SH-SY5Y (cell line): Measurements from ENCODE around the gene MBD4.

Source experiments
- GATA2 ChIP-seq: IDR thresholded peaks from 2 replicates; pipeline ENCODE4 v1.6.1; 2011; ENCODE audit warnings: mild to moderate bottlenecking, low read depth, low read length
- GATA3 ChIP-seq: IDR thresholded peaks from 2 replicates; pipeline ENCODE4 v1.6.1; 2011; ENCODE audit warnings: low read depth, mild to moderate bottlenecking, low read length, moderate library complexity

The MBD4 gene

DNA sequence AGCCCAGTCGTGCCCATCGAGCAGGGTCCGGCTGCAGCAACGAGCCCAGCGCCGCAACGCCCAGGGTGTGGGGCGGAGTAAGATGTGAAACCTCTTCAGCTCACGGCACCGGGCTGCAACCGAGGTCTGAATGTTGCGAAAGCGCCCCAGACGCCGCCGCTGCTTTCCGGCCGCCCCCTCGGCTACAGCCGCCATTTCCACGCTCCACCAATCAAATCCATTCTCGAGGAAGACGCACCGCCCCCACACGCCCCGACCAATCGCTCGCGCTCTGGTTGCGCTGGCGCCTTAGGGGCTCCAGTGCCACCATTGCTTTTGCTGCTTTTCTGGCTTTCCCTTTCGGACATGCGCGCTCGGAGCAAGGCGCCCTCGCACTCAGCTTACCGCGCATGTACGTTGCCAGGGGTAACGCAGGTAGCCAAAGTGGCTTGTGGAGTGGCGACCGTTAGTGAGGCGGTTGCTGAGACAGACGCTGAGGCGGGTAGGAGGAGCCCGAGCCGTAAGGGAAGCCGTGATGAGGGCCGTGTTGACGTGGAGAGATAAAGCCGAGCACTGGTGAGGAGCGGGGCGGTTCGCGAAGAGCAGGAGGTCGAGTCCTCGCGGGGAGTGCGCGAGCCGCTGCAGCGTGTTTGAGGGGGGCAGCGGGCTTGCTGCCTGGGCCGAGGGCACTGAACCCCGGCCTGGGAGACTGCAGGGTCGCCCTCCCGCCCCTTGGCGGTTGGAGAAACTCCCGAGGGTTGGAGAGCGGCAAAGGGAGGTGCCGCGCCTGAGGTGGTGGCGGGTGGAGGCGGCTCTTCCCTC lies at the start of gene MBD4, which contains the start of gene IFT122:
MBD4 (minus strand) TSS at position 132 of the 801 bp plus-strand sequence; CDS start at position 17, 115 bp downstream.
IFT122 (plus strand) TSS at position 408 of the 801 bp plus-strand sequence; CDS start at position 515, 107 bp downstream.
- TF ChIP-seq GATA2 (no peak), GATA3 (no peak)

GRCh38 chr3:129487183-129487867 lies 47.6 kb upstream of the MBD4 start:
- TF ChIP-seq GATA2 = no peak
- no peak for TF ChIP-seq GATA3

- no peak for TF ChIP-seq GATA3
- TF ChIP-seq GATA2 = no peak
Measured at GRCh38 chr3:129486664-129487035, 46.9 kb upstream of the MBD4 start.

- TF ChIP-seq GATA2 (no peak), GATA3 (no peak)
Measured at GRCh38 chr3:129485721-129486663, 46.2 kb upstream of the MBD4 start.

DNA sequence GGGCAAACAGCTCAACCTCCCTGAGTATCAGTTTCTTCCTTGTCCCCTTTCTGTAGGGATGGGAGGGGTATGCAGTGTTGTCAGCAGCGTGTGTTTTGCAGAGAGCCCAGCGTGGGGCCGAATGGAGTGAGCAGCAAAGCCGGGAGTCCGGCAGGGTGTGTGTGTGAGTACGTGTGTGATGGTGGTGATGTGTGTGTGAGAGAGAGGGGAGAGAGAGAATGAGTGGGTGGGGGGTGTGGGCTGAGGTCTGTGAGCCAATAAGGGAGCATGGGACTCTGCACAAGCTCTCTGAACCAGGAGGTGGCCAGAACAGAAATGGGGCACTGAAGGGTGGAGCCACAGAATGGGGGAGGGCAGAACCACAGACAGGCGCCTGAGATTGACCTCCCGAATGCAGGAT lies 44.1 kb upstream of the MBD4 start:
- TF ChIP-seq GATA2 (no peak), GATA3 (no peak)

DNA sequence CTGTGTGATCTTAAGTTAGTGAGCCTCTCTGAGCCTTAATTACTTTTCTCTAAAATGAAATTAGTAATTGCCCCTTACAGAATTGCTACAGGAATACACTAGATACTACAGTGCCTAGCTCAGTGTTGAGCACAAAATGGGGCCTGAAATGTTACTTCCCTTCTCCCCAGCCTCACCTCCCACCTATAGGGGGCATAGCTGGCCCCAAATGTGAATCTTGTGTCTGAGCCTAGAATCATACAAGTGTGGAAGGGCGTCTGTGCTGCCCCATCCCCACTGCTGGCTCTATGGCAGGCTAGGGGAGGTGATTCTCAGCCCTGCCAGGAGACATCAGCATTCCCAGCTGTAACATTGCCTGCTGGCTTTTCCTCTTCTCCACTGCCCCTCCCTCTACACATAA lies 43.0 kb upstream of the MBD4 start:
- TF ChIP-seq GATA3 (no peak), GATA2 (no peak)

DNA sequence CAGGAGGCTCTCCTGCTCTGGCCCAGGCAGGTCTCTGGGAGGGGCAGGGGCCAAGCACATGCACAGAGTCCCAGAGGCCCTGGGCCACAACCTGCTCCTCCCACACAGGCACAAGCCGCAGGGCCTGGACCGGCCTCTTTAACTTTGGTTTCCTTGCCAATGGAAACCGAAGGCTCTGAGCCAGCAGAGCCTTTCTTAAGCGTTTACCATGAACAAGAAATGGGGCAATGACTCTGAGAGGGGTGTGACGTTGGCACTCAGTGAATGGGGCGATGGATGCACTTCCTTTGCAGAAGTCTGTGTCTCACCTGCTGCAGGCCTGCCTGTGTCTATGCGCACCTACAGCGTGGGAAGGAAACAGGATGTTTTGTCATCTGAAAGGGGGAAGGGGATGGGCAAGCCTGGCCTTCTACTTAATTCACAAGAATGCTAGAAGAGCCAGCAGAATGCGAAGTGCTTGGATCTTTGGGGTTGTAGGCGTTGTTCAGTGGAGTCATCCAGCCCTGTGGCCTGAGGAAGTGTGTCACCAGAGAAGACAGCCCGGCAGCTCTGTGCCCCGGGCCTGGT lies 42.1 kb upstream of the MBD4 start:
- TF ChIP-seq GATA3 (no peak), GATA2 (no peak)

- TF ChIP-seq GATA2 = no peak
- no peak for TF ChIP-seq GATA3
Measured at GRCh38 chr3:129476586-129476985, 36.8 kb upstream of the MBD4 start.

- TF ChIP-seq GATA3 (no peak), GATA2 (no peak)
Measured at GRCh38 chr3:129475863-129476262, 36.1 kb upstream of the MBD4 start.

GRCh38 chr3:129474984-129475804 lies 35.4 kb upstream of the MBD4 start:
- TF ChIP-seq GATA3 (no peak), GATA2 (no peak)

GRCh38 chr3:129473769-129474152 lies 34.0 kb upstream of the MBD4 start:
- TF ChIP-seq GATA2 (no peak), GATA3 (no peak)

- TF ChIP-seq GATA3 (no peak), GATA2 (no peak)
Measured at GRCh38 chr3:129473067-129473768, 33.5 kb upstream of the MBD4 start.

- no peak for TF ChIP-seq GATA2
- TF ChIP-seq GATA3 = no peak
Measured at GRCh38 chr3:129470861-129471260, 31.1 kb upstream of the MBD4 start.
